22Rv1 (cell line): ENCODE measurements around the gene YPEL1.

ENCODE experiments used
- ZFX ChIP-seq: fragments of 450-650 bp; IDR thresholded peaks from 2 replicates; pipeline ENCODE4 v1.6.1; 2017; ENCODE audit warnings: antibody characterized with exemption, borderline replicate concordance
- TF ChIP-seq, protein P1 (sequence below): fragments of 450-650 bp; IDR thresholded peaks from 2 replicates; pipeline ENCODE4 v1.5.1; 2017; ENCODE audit warnings: mild to moderate bottlenecking

DNA sequence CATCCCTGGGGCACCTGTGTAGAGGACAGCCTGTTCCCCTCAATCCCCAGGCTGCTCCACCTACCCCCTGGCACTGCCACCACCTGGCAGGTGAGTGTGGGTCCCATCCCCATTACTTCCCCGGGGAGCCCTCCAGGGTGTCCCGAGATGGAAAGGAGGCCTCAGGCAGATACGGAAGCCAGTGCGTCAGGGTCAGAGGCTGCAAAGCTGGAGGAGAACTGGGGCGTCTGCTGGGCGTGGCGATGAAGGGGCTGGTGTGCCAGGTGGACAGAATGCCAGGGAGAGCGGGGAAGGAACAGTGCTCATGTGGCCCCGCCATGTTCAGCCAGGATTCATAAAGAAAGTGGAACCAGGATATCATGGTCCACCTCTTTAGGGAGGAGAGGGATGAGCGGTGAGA is 7.8 kb downstream of the YPEL1 start:
- TF ChIP-seq, protein P1, sequence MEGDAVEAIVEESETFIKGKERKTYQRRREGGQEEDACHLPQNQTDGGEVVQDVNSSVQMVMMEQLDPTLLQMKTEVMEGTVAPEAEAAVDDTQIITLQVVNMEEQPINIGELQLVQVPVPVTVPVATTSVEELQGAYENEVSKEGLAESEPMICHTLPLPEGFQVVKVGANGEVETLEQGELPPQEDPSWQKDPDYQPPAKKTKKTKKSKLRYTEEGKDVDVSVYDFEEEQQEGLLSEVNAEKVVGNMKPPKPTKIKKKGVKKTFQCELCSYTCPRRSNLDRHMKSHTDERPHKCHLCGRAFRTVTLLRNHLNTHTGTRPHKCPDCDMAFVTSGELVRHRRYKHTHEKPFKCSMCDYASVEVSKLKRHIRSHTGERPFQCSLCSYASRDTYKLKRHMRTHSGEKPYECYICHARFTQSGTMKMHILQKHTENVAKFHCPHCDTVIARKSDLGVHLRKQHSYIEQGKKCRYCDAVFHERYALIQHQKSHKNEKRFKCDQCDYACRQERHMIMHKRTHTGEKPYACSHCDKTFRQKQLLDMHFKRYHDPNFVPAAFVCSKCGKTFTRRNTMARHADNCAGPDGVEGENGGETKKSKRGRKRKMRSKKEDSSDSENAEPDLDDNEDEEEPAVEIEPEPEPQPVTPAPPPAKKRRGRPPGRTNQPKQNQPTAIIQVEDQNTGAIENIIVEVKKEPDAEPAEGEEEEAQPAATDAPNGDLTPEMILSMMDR, result no peak
- no peak for TF ChIP-seq ZFX
